SK-N-SH (cell line): ENCODE results near the gene D2HGDH.

Experiments used
- CTCF ChIP-seq: fragments of 200-600 bp; sonication (generic); IDR thresholded peaks from 2 replicates; pipeline ENCODE4 v1.6.1; 2017; ENCODE audit warnings: antibody characterized with exemption, mild to moderate bottlenecking, moderate library complexity
- ELF1 ChIP-seq: IDR thresholded peaks from 2 replicates; pipeline ENCODE4 v1.4.0; 2012
- EP300 ChIP-seq, 2 experiments: IDR thresholded peaks; 2 replicates each; pipeline versions ENCODE4 v1.4.0 to v1.6.1; 2012; ENCODE audit warnings: borderline replicate concordance in 1 of 2, low read depth in 1 of 2, low read length in 1 of 2
- EZH2phosphoT487 ChIP-seq: fragments of 200-600 bp; sonication (generic); IDR thresholded peaks from 2 replicates; pipeline ENCODE4 v1.6.1; 2017; ENCODE audit warnings: low read depth, mixed run types, mild to moderate bottlenecking, antibody characterized with exemption, moderate library complexity, borderline replicate concordance
- FOSL2 ChIP-seq: IDR thresholded peaks from 2 replicates; pipeline ENCODE4 v1.4.0; 2012; ENCODE audit warnings: low read depth, mild to moderate bottlenecking, moderate library complexity, borderline replicate concordance
- FOXJ3 ChIP-seq: sonication (generic); formaldehyde crosslinking; IDR thresholded peaks from 2 replicates; pipeline ENCODE4 v1.5.1; 2020; ENCODE audit warnings: mild to moderate bottlenecking, missing genetic modification reagents
- NFIC ChIP-seq: IDR thresholded peaks from 2 replicates; pipeline ENCODE4 v1.4.0; 2012; ENCODE audit warnings: borderline replicate concordance
- POLR2AphosphoS5 ChIP-seq: IDR thresholded peaks from 2 replicates; pipeline ENCODE4 v1.6.1; 2012; ENCODE audit warnings: low read depth, low read length
- USF1 ChIP-seq: IDR thresholded peaks from 2 replicates; pipeline ENCODE4 v1.4.0; 2012; ENCODE audit warnings: low read depth, borderline replicate concordance

- no peak for TF ChIP-seq USF1
- TF ChIP-seq CTCF, result no peak
- no peak for TF ChIP-seq NFIC
- TF ChIP-seq POLR2AphosphoS5, result no peak
- TF ChIP-seq FOSL2, result no peak
- TF ChIP-seq EZH2phosphoT487, result no peak
- no peak for TF ChIP-seq ELF1
- TF ChIP-seq EP300 (IDR thresholded peaks at IDR 0.05; ENCODE audit: borderline replicate concordance in 1 of 2, low read depth in 1 of 2, low read length in 1 of 2), result no peak
- no peak for TF ChIP-seq FOXJ3 (CRISPR knock-in tag)
Observed at GRCh38 chr2:241741016-241741415, 6.6 kb downstream of the D2HGDH start.
